SU-DHL-6 (cell line): ENCODE data around the gene LRP1B.

ENCODE experiments used
- H2AFZ ChIP-seq: fragments of 200-600 bp; sonication (generic); 2 replicates; pipeline ENCODE4 v1.6.1; 2014; ENCODE audit warnings: low read depth, mild to moderate bottlenecking, moderate library complexity, mixed read lengths, antibody characterized with exemption, low read length; ENCODE audit not compliant: severe bottlenecking
- H3F3A ChIP-seq: fragments of 200-600 bp; shearing (Covaris generic); 2 replicates; pipeline ENCODE4 v1.6.0; 2016; ENCODE audit warnings: antibody characterized with exemption, mild to moderate bottlenecking; ENCODE audit not compliant: insufficient read depth
- H3K27ac ChIP-seq: fragments of 200-600 bp; sonication (generic); 2 replicates; pipeline ENCODE4 v1.5.1; 2016; ENCODE audit warnings: low read depth, mild to moderate bottlenecking, low read length, moderate library complexity, mixed read lengths
- H3K27me3 ChIP-seq: fragments of 200-600 bp; sonication (generic), shearing (Covaris generic); 2 replicates; pipeline ENCODE4 v1.6.0; 2014; ENCODE audit warnings: mild to moderate bottlenecking, low read length
- H3K36me3 ChIP-seq: fragments of 200-600 bp; sonication (generic); 2 replicates; pipeline ENCODE4 v1.6.1; 2014; ENCODE audit warnings: mild to moderate bottlenecking, low read length, mixed read lengths
- H3K4me2 ChIP-seq: fragments of 300-600, 200-600 bp; shearing (Covaris generic), sonication (generic); 2 replicates; pipeline ENCODE4 v1.6.0; 2014; ENCODE audit warnings: low read length, low read depth, mild to moderate bottlenecking; ENCODE audit not compliant: poor library complexity, severe bottlenecking
- H3K4me3 ChIP-seq: fragments of 200-600 bp; sonication (generic); 2 replicates; pipeline ENCODE4 v1.5.1; 2014; ENCODE audit warnings: antibody characterized with exemption, low read length, mild to moderate bottlenecking, mixed read lengths; ENCODE audit not compliant: insufficient read depth, poor library complexity, severe bottlenecking
- H3K79me2 ChIP-seq: fragments of 200-600 bp; sonication (generic); 2 replicates; pipeline ENCODE4 v1.6.1; 2014; ENCODE audit warnings: mild to moderate bottlenecking, low read length, moderate library complexity; ENCODE audit not compliant: insufficient read depth
- H3K9ac ChIP-seq: fragments of 200-600 bp; sonication (generic); 2 replicates; pipeline ENCODE4 v1.7.0; 2014; ENCODE audit warnings: mild to moderate bottlenecking, low read length
- H3K9me2 ChIP-seq: fragments of 200-600 bp; sonication (generic); replicated peaks from 2 replicates; pipeline ENCODE4 v1.6.1; 2014; ENCODE audit warnings: low read length; ENCODE audit not compliant: insufficient read depth
- H3K9me3 ChIP-seq: fragments of 200-600 bp; sonication (generic); 2 replicates; pipeline ENCODE4 v1.6.1; 2014; ENCODE audit warnings: low read length, mixed read lengths; ENCODE audit not compliant: insufficient read depth
- H4K20me1 ChIP-seq: fragments of 200-600 bp; sonication (generic); 2 replicates; pipeline ENCODE4 v1.6.1; 2014; ENCODE audit warnings: low read depth, mild to moderate bottlenecking, antibody characterized with exemption, low read length, moderate library complexity, mixed read lengths
- CTCF ChIP-seq: fragments of 200-600 bp; sonication (generic); IDR thresholded peaks from one replicate; pipeline ENCODE4 v1.5.1; 2017; ENCODE audit warnings: antibody characterized with exemption, mild to moderate bottlenecking, low read length, moderate library complexity; ENCODE audit not compliant: insufficient read depth, poor library complexity, severe bottlenecking
- EZH2phosphoT487 ChIP-seq: fragments of 200-600 bp; sonication (generic), shearing (Covaris generic); conservative IDR thresholded peaks from 2 replicates; pipeline ENCODE4 v1.6.1; 2018; ENCODE audit warnings: mild to moderate bottlenecking, antibody characterized with exemption, low read length, moderate library complexity, mixed read lengths

LRP1B gene

GRCh38 chr2:141280037-141280436 is 850.8 kb downstream of the LRP1B start:
- TF ChIP-seq CTCF (no peak), EZH2phosphoT487 (no peak)
- H3F3A ChIP-seq: no peaks in the 10 kb centered on the region
- no peak overlapping the region for H3K9ac ChIP-seq
- H3K4me3 ChIP-seq: no peak overlapping the region
- H3K27ac ChIP-seq: no peak overlapping the region
- no peak overlapping the region for H3K4me2 ChIP-seq
- H4K20me1 ChIP-seq: no peaks in the 10 kb centered on the region
- no peaks in the 10 kb centered on the region for H3K9me3 ChIP-seq
- H3K9me2 ChIP-seq: no peaks in the 10 kb centered on the region
- H3K36me3 ChIP-seq: no peaks in the 10 kb centered on the region
- H3K27me3 ChIP-seq: no peaks in the 10 kb centered on the region
- no peaks in the 10 kb centered on the region for H3K79me2 ChIP-seq
- H2AFZ ChIP-seq: no peak overlapping the region

- Histone ChIP-seq H3K4me2 (no peak overlapping the region), H4K20me1 (no peaks in the 10 kb centered on the region), H2AFZ (no peak overlapping the region), H3K9me3 (no peaks in the 10 kb centered on the region), H3K9ac (no peak overlapping the region), H3F3A (no peaks in the 10 kb centered on the region), H3K4me3 (no peak overlapping the region), H3K9me2 (no peaks in the 10 kb centered on the region), H3K79me2 (no peaks in the 10 kb centered on the region), H3K36me3 (no peaks in the 10 kb centered on the region), H3K27ac (no peak overlapping the region), H3K27me3 (no peaks in the 10 kb centered on the region)
- no peak for TF ChIP-seq CTCF
- no peak for TF ChIP-seq EZH2phosphoT487
Measured at GRCh38 chr2:141271346-141271745, 859.5 kb downstream of the LRP1B start.

- Histone ChIP-seq H2AFZ (no peak overlapping the region), H3K36me3 (no peaks in the 10 kb centered on the region), H4K20me1 (no peaks in the 10 kb centered on the region), H3F3A (no peaks in the 10 kb centered on the region), H3K9me3 (no peaks in the 10 kb centered on the region), H3K4me2 (no peak overlapping the region), H3K9ac (no peak overlapping the region), H3K9me2 (no peaks in the 10 kb centered on the region), H3K27me3 (no peaks in the 10 kb centered on the region), H3K4me3 (no peak overlapping the region), H3K79me2 (no peaks in the 10 kb centered on the region), H3K27ac (no peak overlapping the region)
- no peak for TF ChIP-seq CTCF
- TF ChIP-seq EZH2phosphoT487: no peak
Measured at GRCh38 chr2:141264848-141265247, 866.0 kb downstream of the LRP1B start.
